Measurements from ENCODE around the gene AEN.
"Not testable (repeated sequence)": the region's sequence is repeated elsewhere in the genome, so short reads cannot be mapped to it uniquely, and the experiment has no call there.

The AEN gene

DNA sequence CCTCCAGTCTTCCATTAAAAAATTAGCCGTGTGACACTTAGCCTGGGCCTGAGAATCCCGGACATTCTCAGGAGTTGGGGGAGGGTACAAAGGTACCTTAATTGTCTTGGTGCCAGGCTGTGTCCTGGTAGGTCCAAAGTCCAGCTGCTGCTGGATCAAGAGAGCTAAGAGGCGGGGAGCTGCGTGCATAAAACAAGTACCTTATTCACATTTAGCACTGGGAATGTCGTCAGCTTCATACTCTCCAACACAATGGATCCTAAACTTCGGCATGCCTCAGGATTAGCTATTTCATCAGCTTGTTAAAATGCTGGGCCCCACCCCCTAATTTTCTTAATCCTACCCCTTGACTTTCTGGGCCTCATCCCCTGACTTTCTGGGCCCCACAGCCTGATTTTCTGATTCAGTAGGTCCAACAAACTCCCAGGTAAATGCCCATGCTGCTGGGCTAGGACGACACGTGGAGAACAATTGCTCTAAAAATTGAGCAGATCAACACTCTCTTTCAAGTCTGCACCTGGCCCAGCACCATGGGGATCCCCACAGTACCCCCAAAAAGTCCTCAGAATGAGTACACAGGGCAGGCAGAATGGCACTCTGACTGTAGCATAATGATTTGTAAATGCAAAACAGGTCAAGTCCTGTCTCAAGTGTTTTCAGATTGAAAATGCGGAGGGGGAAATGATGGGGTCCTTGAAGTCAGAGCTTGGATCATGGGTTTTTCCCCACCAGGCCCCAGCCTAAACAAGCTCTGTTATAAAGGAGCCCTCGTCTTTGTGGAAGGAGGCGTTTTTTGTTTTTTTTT, 5.6 kb upstream of the AEN start:
- no peak for DNase-seq

DNA sequence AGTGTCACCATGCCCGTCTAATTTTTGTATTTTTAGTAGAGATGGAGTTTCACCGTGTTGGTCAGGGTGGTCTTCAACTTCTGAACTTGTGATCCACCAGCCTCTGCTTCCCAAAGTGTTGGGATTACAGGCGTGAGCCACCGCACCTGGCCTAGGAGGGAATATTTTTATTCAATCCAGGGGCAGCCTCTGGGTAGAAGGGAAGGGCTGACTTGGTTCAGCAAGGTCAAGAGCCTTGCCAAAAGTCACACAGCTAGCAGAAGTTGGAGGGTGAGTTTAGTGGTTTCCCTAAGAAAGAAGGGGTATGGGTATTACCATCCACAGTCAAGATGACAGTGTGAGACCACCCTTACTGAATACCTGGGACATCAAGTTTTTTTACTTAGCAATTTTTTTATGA, 4.9 kb upstream of the AEN start:
- no peak for DNase-seq

DNA sequence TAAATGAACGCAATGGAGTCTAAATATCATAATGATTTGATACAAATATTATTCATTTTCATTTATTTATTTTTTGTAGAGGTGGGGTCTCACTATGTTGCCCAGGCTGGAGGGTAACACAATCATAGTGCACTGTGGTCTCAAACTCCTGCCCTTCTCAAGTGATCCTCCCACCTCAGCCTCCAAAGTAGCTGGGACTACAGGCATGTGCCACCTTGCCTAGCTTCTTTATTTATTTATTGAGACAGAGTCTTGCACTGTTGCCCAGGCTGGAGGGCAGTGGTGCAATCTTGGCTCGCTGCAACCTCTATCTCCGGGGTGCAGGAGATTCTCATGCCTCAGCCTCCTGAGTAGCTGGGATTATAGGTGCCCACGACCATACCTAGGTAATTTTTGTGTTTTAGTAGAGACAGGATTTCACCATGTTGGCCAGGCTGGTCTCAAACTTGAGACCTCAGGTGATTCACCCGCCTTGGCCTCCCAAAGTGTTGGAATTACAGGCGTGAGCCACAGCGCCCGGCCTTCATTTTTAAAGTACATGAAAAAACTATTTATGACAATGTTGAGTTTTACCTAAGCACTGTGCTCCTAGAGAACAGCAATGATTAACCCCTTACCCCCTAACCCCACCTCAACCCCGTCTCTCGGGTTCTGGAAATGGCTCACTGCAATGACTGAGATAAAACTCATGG, 4.0 kb upstream of the AEN start:
- no peak for DNase-seq

DNA sequence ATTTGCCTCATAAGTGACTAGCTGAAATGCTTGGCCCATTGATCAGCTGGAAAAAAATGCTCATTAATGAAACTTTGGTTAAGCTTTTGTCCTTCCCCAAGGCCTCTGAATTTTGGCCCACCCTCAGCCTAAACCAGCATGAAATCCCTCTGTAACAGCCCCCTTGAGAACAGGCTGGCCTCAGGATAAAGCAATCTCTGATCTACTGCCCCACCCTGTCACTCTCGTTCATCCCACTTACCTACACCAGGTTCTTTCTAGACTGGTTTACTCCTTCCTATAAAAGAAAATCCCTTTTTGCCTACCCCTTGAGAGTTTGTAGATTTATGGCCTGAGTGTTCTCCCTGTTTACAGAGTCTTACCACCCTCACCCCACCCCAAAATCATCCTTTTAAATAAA, 3.4 kb upstream of the AEN start:
- no peak for DNase-seq

DNA sequence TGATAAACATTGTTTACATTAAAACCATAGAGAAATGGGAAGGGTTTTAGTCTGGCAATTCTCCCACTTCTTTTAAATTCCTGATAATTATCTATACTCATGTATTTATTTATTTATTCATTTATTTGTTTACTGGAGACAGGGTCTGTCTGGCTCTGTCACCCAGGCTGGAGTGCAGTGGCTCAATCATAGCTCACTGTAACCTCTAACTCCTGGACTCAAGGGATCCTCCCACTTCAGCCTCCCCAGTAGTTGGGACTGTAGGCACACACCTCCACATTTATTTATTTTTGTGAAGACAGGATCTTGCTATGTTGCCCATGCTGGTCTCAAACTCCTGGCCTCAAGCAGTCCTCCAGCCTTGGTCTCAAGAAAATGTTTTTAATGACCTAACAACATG, 2.5 kb upstream of the AEN start:
- no peak for DNase-seq

DNA sequence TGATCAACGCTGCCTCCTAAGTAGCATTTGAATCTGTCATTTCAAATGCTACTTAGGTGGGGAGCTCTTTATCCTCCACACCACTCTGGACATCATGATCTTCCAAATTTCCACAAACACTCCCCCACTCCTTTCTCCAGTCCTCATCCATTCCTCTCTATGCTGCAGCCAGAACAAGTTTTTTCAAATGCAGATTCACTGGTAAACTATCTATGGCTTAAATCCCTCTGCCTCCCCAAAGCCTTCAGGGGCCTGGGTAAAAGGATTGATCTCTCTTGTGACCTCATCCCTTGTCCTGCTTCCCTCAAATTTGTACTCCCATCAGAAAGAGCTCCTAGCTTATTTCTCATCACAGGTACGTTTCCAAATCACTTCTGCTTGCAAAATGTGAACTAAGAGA, 1.3 kb upstream of the AEN start:
- no peak for DNase-seq

DNA sequence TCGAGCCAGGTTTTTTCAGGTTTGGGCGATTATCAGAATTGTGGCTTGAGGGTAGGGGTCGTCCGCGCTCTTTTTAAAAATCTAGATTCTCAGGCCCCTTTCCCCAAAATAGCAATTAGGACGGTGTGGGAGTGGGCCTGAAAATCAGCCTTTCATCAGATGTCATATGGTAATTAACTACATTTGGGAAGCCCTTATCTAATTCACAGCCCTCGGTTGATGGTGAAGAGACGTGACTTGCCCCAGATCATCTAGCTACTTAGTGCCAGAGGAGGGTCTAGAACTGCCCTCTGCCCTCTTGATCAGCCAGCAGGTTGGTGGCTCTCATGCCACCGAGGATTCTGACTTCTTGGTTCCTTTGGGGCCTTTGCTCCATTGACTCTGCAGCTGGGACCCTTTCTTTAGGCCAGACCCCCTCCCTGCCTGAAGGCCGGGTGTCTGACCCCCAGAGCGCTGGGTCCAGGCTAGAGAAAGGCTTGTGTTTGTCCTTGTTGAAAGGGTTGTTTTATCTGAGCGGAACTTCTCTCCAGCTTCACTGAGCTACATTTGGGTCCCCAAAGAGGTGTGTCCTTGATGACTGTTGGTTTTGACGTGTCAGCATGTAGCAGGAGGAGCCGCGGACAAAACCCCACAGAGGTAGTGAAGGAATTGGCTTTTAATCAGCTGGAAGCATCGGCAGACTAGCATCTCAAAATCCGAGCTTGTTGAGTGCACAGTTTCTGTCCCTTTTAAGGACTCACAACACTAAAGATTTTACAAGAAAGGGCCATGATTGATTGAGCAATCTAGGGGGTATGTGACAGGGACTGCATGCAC, 857 bp downstream of the AEN start:
- peak; percentile 64 for DNase-seq

DNA sequence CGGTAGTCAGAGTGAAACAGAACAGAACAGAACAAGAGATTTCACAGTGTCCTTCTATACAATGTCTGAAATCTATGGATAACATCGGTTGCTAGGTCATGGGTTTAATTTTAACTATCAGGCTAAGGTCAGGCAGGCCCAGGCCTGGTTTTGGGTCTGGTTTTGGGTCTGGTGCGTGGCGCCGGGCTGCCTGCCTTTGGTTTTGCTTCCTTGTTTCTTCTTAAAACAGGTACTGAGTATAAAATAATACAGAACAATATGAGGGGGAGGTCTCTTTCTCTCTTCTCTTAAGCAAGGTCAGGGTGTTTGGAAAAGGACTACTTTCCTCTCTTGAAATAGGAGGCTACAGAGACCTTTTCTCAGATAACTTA, 1.4 kb downstream of the AEN start:
- DNase-seq, result peak; percentile 18

DNA sequence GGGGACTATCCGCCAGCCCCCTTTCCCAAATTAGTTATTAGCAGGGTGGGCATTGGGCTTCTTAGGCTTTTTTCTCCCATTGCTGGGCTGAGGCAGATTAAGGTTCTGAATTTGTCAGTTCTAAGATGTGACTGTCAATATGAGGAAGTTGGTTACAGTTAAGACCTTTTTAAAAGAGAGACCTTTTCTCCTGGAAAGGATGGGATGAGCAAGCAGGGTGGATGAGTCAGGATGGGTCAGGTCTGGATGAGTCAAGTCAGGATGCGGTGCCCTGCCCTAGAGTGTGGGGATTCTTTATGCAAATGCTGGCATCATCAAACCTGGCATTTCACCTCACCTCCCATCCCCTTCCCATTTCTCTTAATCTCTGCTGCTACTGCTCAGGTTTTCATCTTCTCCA, 1.9 kb downstream of the AEN start:
- DNase-seq, result peak; percentile 55

DNA sequence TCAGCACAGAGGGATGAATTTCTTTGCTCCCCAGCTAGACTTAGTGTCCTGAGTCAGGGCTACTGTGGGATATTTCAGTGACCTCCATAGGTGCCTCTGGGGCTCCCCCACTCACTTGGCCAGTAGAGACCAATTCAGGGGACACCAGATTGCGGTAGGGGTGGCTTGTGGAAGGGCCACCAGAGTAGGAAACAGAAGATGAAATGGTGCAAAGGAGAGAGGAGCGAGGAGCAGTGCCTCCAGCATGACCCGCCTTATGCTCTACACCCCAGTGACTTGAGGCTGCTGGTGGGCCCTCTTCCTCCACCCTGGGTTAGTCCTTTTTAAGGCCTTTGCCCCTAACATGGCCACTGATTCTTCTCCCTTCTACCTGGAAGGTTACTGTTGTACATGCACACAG, 2.5 kb downstream of the AEN start:
- no peak for DNase-seq

DNA sequence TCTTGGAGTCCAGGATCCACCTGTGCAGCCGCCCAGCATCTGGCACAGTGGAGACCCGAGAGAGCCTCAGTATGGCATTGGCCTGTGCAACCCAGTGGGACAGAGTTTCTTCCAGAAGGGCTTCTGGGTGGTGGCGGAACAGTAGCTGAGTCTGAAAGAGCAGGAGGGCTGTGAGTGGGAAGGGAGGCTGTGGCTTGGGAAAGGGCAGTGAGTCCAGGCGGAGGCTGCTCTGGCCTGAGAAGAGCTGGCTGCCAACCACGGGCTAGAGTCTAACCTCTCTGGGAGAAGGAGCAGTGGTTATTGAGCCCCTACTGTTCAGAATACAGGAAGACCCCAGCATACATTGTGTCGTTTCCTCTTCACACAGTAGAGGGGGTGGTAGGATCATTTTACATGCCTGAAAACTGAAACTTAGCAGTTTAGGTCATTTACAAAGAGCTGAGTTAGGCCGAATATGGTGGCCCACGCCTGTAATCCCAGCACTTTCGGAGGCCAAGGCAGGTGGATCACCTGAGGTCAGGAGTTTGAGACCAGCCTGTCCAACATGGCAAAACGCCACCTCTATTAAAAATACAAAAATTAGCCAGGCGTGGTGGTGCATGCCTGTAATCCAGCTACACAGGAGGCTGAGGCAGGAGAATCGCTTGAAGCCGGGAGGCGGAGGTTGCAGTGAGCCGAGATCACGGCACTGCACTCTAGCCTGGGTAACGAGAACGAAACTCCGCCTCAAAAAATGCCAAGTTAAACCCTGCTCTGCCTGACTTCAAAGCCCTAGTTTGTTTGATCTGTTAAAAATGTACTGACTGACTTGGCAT, 3.2 kb downstream of the AEN start:
- DNase-seq, result peak; percentile 45

DNA sequence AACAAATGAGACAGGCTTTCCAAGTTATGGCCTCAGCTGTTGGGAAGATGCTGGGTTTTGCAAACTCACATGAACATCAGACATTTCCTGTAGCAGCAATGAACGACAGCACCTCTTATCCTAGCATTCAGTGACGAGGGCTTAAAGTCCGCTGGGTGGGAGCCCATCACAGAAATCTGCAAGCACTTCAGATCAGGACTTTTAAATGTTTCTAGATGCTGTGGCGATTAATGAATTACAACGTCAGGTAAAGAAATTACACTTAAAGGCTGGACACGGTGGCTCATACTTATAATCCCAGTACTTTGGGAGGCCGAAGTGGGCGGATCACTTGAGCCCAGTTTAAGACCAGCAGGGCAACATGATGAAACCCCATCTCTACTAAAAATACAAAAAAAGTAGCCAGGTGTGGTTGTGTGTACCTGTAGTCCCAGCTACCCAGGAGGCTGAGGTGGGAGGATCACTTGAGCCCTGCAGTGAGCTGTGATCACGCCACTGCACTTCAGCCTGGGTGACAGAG, 3.9 kb downstream of the AEN start:
- DNase-seq, result no peak

DNA sequence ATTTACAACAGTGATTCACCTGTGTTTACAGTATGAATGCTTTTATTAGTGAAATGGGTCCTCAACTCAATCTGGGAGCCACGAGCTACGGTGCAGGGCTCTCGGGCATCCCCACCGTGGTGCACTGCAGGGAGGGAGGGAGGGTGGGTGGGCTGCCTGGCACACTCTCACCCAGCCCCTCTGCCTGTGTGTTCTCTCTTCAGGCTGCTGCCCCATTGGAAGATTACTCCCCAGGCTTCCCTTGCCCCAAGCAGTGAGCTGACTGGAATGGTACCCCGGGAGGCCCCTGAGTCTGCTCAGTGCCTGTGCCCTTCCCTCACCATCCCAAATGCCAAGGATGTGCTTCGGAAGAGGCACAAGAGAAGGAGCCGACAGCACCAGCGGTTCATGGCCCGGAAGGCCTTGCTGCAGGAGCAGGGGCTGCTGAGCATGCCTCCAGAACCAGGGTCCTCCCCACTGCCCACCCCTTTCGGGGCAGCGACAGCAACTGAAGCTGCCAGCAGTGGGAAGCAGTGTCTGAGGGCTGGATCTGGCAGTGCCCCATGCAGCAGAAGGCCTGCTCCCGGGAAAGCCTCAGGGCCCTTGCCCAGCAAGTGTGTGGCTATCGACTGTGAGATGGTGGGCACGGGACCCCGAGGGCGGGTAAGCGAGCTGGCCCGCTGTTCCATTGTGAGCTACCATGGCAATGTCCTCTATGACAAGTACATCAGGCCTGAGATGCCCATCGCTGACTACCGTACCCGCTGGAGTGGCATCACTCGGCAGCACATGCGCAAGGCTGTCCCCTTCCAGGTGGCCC, 5.0 kb downstream of the AEN start:
- DNase-seq, result no peak

DNA sequence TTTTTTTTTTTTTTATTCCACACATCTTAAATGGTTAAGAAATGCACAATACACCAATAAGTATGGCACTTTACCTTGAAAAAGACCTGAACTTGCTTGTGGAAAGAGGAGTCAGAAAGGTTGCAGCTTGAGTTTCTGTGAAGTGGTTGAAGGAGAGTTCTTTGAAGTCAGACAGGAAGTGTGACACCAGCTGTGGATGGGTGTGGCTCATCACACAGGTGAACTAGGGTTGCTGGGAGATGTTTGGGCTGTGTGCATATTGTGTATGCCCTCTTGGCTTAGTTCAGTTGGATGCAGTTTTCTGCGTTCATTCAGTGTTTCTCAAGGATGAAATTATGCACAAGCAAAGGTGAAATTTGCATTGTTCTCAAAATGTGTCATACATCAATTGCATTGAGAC, 6.3 kb downstream of the AEN start:
- DNase-seq, result peak; percentile 86

DNA sequence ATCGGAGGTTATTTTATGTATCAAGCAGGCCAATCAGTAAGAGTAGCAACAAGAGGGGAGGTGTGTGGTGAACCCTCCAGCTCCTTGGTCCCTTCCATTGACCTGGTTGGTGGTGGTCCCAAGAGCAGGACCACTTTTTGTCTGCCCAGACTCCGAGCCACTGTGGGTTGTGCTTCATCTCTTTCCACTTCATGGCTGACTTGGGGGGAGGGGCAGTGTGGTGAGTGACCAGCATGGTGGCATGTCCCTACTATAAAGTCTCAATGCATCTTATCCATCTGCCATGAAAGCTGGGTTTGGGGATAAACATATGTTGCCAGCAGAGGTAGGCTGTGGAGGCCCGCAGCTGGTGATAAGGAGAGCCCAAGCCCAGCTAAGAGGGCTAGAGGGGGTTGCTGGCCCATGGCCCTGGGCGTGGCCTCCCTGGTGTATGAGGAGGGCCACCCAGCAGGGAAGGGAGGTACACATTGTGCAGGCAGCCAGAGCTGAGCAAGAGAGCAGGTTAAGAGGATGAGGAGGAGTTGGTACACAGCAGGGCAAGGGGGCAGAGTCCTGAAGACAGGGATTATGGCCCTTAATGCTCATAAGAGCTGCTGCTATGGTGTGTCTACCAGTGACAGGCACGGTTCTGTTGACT, 7.0 kb downstream of the AEN start:
- no peak for DNase-seq

DNA sequence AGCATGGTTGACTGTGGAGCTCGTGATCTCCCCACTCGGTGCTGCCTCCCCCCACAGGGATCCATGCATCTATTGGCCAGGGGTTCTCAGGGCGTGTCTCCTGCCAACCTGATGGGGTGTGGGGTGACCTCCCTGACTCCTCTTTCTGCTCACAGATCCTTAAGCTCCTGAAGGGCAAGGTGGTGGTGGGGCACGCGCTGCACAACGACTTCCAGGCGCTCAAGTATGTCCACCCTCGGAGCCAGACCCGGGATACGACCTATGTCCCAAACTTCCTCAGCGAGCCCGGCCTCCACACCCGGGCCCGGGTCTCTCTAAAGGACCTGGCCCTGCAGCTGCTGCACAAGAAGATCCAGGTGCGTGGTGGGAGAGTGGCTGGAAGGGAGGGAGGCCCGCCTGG, 7.9 kb downstream of the AEN start:
- DNase-seq, result no peak

DNA sequence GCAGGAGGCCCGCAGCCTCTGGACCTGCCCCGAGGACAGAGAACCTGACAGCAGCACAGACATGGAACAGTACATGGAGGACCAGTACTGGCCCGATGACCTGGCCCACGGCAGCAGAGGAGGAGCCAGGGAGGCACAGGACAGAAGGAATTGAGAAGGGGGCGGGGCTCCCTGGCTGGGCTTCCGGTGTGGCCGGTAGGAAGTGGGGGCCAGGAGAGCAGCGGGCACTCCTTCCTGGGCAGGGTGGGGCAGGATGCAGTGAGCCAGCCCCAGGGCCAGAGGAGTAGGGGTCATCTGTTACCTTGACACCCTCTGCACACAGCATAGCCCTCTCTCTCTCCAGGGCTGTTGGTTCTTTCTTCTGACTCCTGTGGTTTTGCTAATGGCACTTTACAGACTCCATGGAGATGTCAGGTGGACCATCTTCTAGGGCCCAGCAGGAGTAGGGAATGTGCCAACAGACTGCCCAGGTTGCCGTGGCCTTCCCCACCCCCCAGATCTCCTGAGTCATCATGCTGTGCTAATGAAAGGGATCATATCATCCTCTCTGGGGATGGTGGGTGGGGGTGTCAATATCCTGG, 9.1 kb downstream of the AEN start:
- DNase-seq, result peak; percentile 34

DNA sequence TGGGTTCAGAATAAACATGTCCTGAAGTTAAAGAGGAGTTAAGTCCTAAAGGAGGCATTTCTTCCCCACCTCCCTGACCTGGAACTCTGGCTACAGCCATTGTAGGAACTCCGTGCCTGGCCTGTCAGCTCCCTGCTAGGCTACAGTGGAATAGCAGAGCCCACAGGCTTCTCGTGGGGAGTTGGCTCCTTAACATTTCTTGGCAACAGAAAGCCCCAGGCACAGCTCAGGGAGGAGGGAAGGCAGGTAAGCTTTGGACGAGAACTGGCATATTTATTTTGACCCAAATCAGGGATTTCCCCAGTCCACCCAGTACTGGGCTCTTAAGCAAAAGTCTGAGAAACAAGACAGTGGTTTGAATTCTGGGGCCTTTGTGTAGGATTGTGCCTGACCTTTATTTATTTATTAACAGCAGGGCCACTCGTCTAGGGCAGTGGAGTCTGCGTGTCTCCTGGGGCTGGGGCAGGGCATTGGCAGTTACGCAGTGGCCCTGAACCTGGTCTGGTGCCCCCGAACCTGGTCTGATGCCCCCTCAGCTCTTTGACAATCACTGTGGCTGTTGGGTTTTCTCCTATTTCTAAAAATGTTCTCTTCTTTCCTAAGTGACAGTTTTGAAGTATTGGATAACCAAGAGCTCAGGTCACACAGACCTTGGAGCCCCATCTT, 9.8 kb downstream of the AEN start:
- no peak for DNase-seq

DNA sequence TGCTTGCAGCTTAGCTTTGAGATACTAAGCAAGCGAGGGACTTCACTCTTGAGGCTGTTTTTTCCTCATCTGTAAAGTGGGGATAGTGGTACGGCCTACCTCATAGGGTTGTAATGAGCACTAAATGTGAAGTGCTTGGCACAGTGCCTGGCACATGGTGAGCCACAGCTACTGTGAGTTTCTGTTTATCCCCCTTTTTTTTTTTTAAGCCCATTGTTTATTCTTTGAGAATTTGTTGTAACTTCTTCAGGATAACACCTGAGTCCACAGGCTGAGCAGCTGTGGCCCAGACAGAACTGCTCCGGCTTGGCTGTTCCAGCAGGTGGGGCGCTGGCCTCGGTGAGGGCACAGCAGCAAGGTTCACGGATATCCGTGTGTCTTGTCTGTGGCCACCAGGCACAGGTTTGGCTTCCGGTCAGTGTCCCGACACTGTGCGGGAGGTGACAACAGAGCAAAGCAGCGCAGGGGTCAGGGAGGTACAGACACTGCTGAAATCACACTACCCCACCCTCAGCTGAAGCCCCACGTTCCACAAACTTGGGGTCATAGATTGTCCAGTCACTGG, 10.4 kb downstream of the AEN start:
- no peak for DNase-seq

DNA sequence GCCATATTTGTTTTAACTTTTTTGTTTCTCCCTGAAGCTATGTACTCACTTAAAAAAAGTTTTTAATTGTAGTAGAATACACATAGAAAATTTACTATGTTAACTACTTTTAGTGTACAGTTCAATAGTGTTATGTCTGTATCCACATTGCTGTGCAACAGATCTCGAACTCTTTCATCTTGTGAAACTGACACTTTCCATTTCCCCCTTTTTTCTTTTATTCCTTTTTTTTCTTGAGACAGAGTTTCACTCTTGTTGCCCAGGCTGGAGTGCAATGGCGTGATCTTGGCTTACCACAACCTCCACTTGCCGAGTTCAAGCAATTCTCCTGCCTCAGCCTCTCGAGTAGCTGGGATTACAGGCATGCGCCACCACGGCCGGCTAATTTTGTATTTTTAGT, 11.7 kb downstream of the AEN start:
- DNase-seq, result not testable (repeated sequence)
